VCaP (cell line): ENCODE measurements around the gene NKX1-2.

Source experiments
- H3K27ac ChIP-seq: fragments of 450-650 bp; 2 replicates; pipeline ENCODE4 v1.5.1; 2017
- CTCF ChIP-seq: fragments of 450-650 bp; conservative IDR thresholded peaks from 2 replicates; pipeline ENCODE4 v1.5.1; 2017; ENCODE audit warnings: mild to moderate bottlenecking, moderate library complexity

NKX1-2 gene

GRCh38 chr10:124408357-124408756 lies 41.5 kb downstream of the NKX1-2 start:
- H3K27ac ChIP-seq, result no peak overlapping the region
- TF ChIP-seq CTCF, result no peak

- H3K27ac ChIP-seq, result no peak overlapping the region
- no peak for TF ChIP-seq CTCF
Measured at GRCh38 chr10:124407456-124407855, 42.4 kb downstream of the NKX1-2 start.

- H3K27ac ChIP-seq, result no peak overlapping the region
- TF ChIP-seq CTCF, result peak; percentile 75
Measured at GRCh38 chr10:124403548-124403947, 46.3 kb downstream of the NKX1-2 start.

GRCh38 chr10:124402273-124402672 lies 47.6 kb downstream of the NKX1-2 start:
- H3K27ac ChIP-seq, result no peak overlapping the region
- TF ChIP-seq CTCF, result no peak

- no peak overlapping the region for H3K27ac ChIP-seq
- TF ChIP-seq CTCF, result no peak
Measured at GRCh38 chr10:124401633-124402032, 48.2 kb downstream of the NKX1-2 start.
